Left ventricle myocardium inferior (tissue), 1 donor: Measurements from ENCODE around the gene ABTB1. TPM values are rescaled to one million over a fixed set of nuclear protein-coding genes. Genes with fewer than 3 reads are reported as not detected.
A peak's percentile ranks its signal among the peaks of the same experiment; 100 is the strongest.

ENCODE experiments used
- DNase-seq: peaks from one replicate; pipeline ENCODE4 v3.0.0-alpha.2; 2020
- H3K27ac ChIP-seq: fragments of 200-600 bp; replicated peaks from 2 replicates; pipeline ENCODE4 v1.8.0; 2021
- H3K27me3 ChIP-seq: fragments of 200-600 bp; 2 replicates; pipeline ENCODE4 v1.8.0; 2021; ENCODE audit warnings: low read depth
- H3K36me3 ChIP-seq: fragments of 200-600 bp; 2 replicates; pipeline ENCODE4 v1.8.0; 2021
- H3K4me1 ChIP-seq: fragments of 200-600 bp; 2 replicates; pipeline ENCODE4 v1.8.0; 2021
- H3K4me3 ChIP-seq: fragments of 200-600 bp; 2 replicates; pipeline ENCODE4 v1.8.0; 2021; ENCODE audit warnings: mild to moderate bottlenecking, moderate library complexity
- H3K9me3 ChIP-seq: fragments of 200-600 bp; replicated peaks from 2 replicates; pipeline ENCODE4 v1.8.0; 2021
- CTCF ChIP-seq: fragments of 200-600 bp; IDR thresholded peaks from 2 replicates; pipeline ENCODE4 v1.8.0; 2021; ENCODE audit warnings: antibody characterized with exemption, mild to moderate bottlenecking, borderline replicate concordance
- intact Hi-C: fragments of 100-400 bp; cut with micrococcal nuclease; formaldehyde crosslinking; loops from one replicate; pipeline ENCODE4 v1.11.0; 2022
- total RNA-seq: library from RNA; stranded (reverse); fragmentation: NEBNext Ultra II Directional; extraction: Animal tissue kit (Norgen Biotek cat#: 25700); gene quantifications from one replicate; pipeline ENCODE4 v1.2.1, GENCODE V29; 2021
- donor health status: DM: no; HTN: yes; CAD: no; lungs with severe emphysema.

ABTB1 gene
- total RNA-seq, 1 donor from 2014 or later = 29.9 TPM

GRCh38 chr3:127730171-127730570, 57.4 kb downstream of the ABTB1 start:
- Histone ChIP-seq H3K27me3 (no peaks in the 10 kb centered on the region), H3K4me3 (no peak overlapping the region), H3K27ac (peak overlapping the region; percentile 96), H3K36me3 (peaks cover 11% of the 10 kb centered on the region), H3K9me3 (no peaks in the 10 kb centered on the region), H3K4me1 (peaks cover 85% of the 10 kb centered on the region)
- intact Hi-C loops = no loop called here
- TF ChIP-seq CTCF = no peak
- DNase-seq = no peak

Other genes starting within 250 kb of the ABTB1 start
- 17.4 TPM for gene TPRA1, start 82.2 kb upstream of the ABTB1 start, total RNA-seq
- 7.6 TPM for gene MCM2, start 74.5 kb upstream of the ABTB1 start, total RNA-seq
- 1.7 TPM for gene PODXL2, start 43.8 kb upstream of the ABTB1 start, total RNA-seq
- gene MGLL, start 149.6 kb downstream of the ABTB1 start, total RNA-seq = 67.0 TPM
- 41.8 TPM for gene KBTBD12, start 242.3 kb downstream of the ABTB1 start, total RNA-seq